ENCODE measurements around the gene PBRM1. TPM values are rescaled to one million over a fixed set of nuclear protein-coding genes. Genes with fewer than 3 reads are reported as not detected.

Gene PBRM1
- total RNA-seq, 1 experiment from 2014 or later = 74.2 TPM

DNA sequence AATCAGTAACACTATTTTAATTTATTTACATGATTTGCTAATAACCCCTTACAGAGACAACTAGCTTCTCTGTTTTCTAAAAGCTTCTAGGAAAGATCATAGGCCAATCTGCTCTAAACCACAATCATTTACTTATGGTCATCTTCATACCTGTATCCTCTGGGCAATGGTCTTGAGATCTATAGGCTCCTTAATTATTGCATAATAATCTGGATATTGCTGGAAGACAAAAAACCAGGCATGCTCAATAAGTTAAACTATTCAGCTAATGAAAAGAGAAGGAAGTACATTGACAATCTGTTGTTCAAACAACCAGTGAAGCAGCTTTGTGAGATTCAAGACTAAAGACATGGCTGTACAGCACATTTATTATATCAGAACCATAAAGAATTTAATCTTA lies 34.1 kb downstream of the PBRM1 start:
- Mint-ChIP-seq H3K9me3 (no peaks in the 10 kb centered on the region), H3K27ac (no peak overlapping the region), H3K4me3 (no peak overlapping the region), H3K4me1 (peaks cover 6% of the 10 kb centered on the region in 2 experiments), H3K36me3 (ENCODE audit: insufficient read depth in 1 of 3, low read depth in 3 of 3) (peaks cover 9 to 77% (median 55%) of the 10 kb centered on the region in 3 experiments; a peak in 6 of 7 replicates), H3K27me3 (ENCODE audit: low read depth) (no peaks in the 10 kb centered on the region)
- no peak overlapping the region for H3K14ac ChIP-seq (ENCODE audit: insufficient read depth, low read length)
- no peaks in the 10 kb centered on the region for H3K79me2 ChIP-seq (ENCODE audit: insufficient read depth, low read length)
- no peak overlapping the region for H3K18ac ChIP-seq (ENCODE audit: insufficient read length, low read depth, low read length)
- DNase-seq = no peak
- no peak overlapping the region for H2BK15ac ChIP-seq (ENCODE audit: low read depth, low read length)
- no peak overlapping the region for H2BK12ac ChIP-seq (ENCODE audit: insufficient read length, low read depth, low read length)
- TF ChIP-seq, protein P1, sequence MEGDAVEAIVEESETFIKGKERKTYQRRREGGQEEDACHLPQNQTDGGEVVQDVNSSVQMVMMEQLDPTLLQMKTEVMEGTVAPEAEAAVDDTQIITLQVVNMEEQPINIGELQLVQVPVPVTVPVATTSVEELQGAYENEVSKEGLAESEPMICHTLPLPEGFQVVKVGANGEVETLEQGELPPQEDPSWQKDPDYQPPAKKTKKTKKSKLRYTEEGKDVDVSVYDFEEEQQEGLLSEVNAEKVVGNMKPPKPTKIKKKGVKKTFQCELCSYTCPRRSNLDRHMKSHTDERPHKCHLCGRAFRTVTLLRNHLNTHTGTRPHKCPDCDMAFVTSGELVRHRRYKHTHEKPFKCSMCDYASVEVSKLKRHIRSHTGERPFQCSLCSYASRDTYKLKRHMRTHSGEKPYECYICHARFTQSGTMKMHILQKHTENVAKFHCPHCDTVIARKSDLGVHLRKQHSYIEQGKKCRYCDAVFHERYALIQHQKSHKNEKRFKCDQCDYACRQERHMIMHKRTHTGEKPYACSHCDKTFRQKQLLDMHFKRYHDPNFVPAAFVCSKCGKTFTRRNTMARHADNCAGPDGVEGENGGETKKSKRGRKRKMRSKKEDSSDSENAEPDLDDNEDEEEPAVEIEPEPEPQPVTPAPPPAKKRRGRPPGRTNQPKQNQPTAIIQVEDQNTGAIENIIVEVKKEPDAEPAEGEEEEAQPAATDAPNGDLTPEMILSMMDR (conservative IDR thresholded peaks at IDR 0.05) = no peak
- H4K5ac ChIP-seq (ENCODE audit: insufficient read length, low read depth, low read length) = no peak overlapping the region
- no peaks in the 10 kb centered on the region for H4K20me1 ChIP-seq (ENCODE audit: control insufficient read depth, insufficient read depth, insufficient read length)
- H3K9ac ChIP-seq (ENCODE audit: extremely low read depth, insufficient read length, low read length) = no peak overlapping the region
- H4K91ac ChIP-seq (ENCODE audit: insufficient read length, low read depth, low read length) = no peak overlapping the region
- H2BK120ac ChIP-seq (ENCODE audit: low read depth, low read length, poor library complexity, severe bottlenecking) = no peak overlapping the region
- no peak overlapping the region for H3K4ac ChIP-seq (ENCODE audit: low read depth, low read length)
- H2BK5ac ChIP-seq (ENCODE audit: insufficient read length, low read length) = no peak overlapping the region
- H3K23me2 ChIP-seq (ENCODE audit: insufficient read length, low read depth, low read length, poor library complexity, severe bottlenecking) = no peaks in the 10 kb centered on the region
- H3K27me3 ChIP-seq (ENCODE audit: insufficient read depth, low read length) = no peaks in the 10 kb centered on the region
- H3T11ph ChIP-seq (ENCODE audit: low read length) = no peak overlapping the region
- no peak overlapping the region for H3K23ac ChIP-seq (ENCODE audit: insufficient read length, low read depth, low read length)
- H3K4me1 ChIP-seq (ENCODE audit: insufficient read depth, low read length) = no peaks in the 10 kb centered on the region
- H3K9me3 ChIP-seq (ENCODE audit: control insufficient read depth, low read depth, low read length) = no peaks in the 10 kb centered on the region
- no peak overlapping the region for H4K8ac ChIP-seq (replicated peaks; ENCODE audit: insufficient read length, low read depth, low read length)
- H3K4me2 ChIP-seq (ENCODE audit: insufficient read depth, insufficient read length, low read length) = no peak overlapping the region
- H3K27ac ChIP-seq (ENCODE audit: insufficient read length, low read depth, low read length) = no peak overlapping the region
- H3K79me1 ChIP-seq (ENCODE audit: insufficient read depth, low read depth, low read length, poor library complexity, severe bottlenecking) = no peaks in the 10 kb centered on the region
- H2AK5ac ChIP-seq (ENCODE audit: insufficient read length, low read length) = no peak overlapping the region
- no peak overlapping the region for H2AFZ ChIP-seq (ENCODE audit: low read length)
- no peak overlapping the region for H2BK20ac ChIP-seq (ENCODE audit: low read depth, low read length, poor library complexity, severe bottlenecking)
- H3K56ac ChIP-seq (ENCODE audit: insufficient read length, low read depth, low read length) = no peak overlapping the region

All from H9 (cell line).